ENCODE measurements around the gene FBXL19.

FBXL19 gene

GRCh38 chr16:30941600-30942425 is 18.4 kb downstream of the FBXL19 start:
- Histone ChIP-seq H3K36me3 (ENCODE audit: control insufficient read depth, low read depth, low read length) (peaks cover 29% of the 10 kb centered on the region), H3K9ac (ENCODE audit: low read length) (no peak overlapping the region), H3K27ac (ENCODE audit: low read length) (no peak overlapping the region), H3K9me3 (ENCODE audit: control insufficient read depth, low read depth, low read length) (no peaks in the 10 kb centered on the region), H3K4me1 (ENCODE audit: control insufficient read depth, low read depth, low read length) (peaks cover 11% of the 10 kb centered on the region), H3K4me3 (ENCODE audit: low read length) (no peak overlapping the region), H3K27me3 (ENCODE audit: control insufficient read depth, insufficient read depth, low read length) (no peaks in the 10 kb centered on the region)

- H3K27ac ChIP-seq (ENCODE audit: low read length) = no peak overlapping the region
- no peaks in the 10 kb centered on the region for H3K9me3 ChIP-seq (ENCODE audit: control insufficient read depth, low read depth, low read length)
- H3K4me1 ChIP-seq (ENCODE audit: control insufficient read depth, low read depth, low read length) = peaks cover 17% of the 10 kb centered on the region
- no peaks in the 10 kb centered on the region for H3K27me3 ChIP-seq (ENCODE audit: control insufficient read depth, insufficient read depth, low read length)
- no peak overlapping the region for H3K9ac ChIP-seq (ENCODE audit: low read length)
- H3K4me3 ChIP-seq (ENCODE audit: low read length) = no peak overlapping the region
- H3K36me3 ChIP-seq (ENCODE audit: control insufficient read depth, low read depth, low read length) = peaks cover 24% of the 10 kb centered on the region
These were observed 19.0 kb downstream of the FBXL19 start for GRCh38 chr16:30942426-30942806.

GRCh38 chr16:30944352-30944751 is 21.0 kb downstream of the FBXL19 start:
- Histone ChIP-seq H3K4me1 (ENCODE audit: control insufficient read depth, low read depth, low read length) (peaks cover 17% of the 10 kb centered on the region), H3K4me3 (ENCODE audit: low read length) (no peak overlapping the region), H3K27me3 (ENCODE audit: control insufficient read depth, insufficient read depth, low read length) (no peaks in the 10 kb centered on the region), H3K9me3 (ENCODE audit: control insufficient read depth, low read depth, low read length) (no peaks in the 10 kb centered on the region), H3K27ac (ENCODE audit: low read length) (no peak overlapping the region), H3K36me3 (ENCODE audit: control insufficient read depth, low read depth, low read length) (peaks cover 24% of the 10 kb centered on the region), H3K9ac (ENCODE audit: low read length) (no peak overlapping the region)

- Histone ChIP-seq H3K27me3 (ENCODE audit: control insufficient read depth, insufficient read depth, low read length) (no peaks in the 10 kb centered on the region), H3K27ac (ENCODE audit: low read length) (peak overlapping the region; percentile 83), H3K36me3 (ENCODE audit: control insufficient read depth, low read depth, low read length) (peaks cover 18% of the 10 kb centered on the region), H3K4me1 (ENCODE audit: control insufficient read depth, low read depth, low read length) (peaks cover 28% of the 10 kb centered on the region), H3K9ac (ENCODE audit: low read length) (peak overlapping the region; percentile 93), H3K4me3 (ENCODE audit: low read length) (peak overlapping the region; percentile 78), H3K9me3 (ENCODE audit: control insufficient read depth, low read depth, low read length) (no peaks in the 10 kb centered on the region)
These were observed 23.5 kb downstream of the FBXL19 start for GRCh38 chr16:30946671-30947540.

GRCh38 chr16:30947541-30947858 is 24.1 kb downstream of the FBXL19 start:
- H3K36me3 ChIP-seq (ENCODE audit: control insufficient read depth, low read depth, low read length) = peaks cover 14% of the 10 kb centered on the region
- H3K27me3 ChIP-seq (ENCODE audit: control insufficient read depth, insufficient read depth, low read length) = no peaks in the 10 kb centered on the region
- H3K9ac ChIP-seq (ENCODE audit: low read length) = peak overlapping the region; percentile 93
- H3K27ac ChIP-seq (ENCODE audit: low read length) = peak overlapping the region; percentile 98
- H3K4me1 ChIP-seq (ENCODE audit: control insufficient read depth, low read depth, low read length) = peaks cover 24% of the 10 kb centered on the region
- peak overlapping the region; percentile 78 for H3K4me3 ChIP-seq (ENCODE audit: low read length)
- no peaks in the 10 kb centered on the region for H3K9me3 ChIP-seq (ENCODE audit: control insufficient read depth, low read depth, low read length)

- peak overlapping the region; percentile 91 for H3K4me3 ChIP-seq (ENCODE audit: low read length)
- peak overlapping the region; percentile 98 for H3K27ac ChIP-seq (ENCODE audit: low read length)
- H3K36me3 ChIP-seq (ENCODE audit: control insufficient read depth, low read depth, low read length) = peaks cover 12% of the 10 kb centered on the region
- H3K9me3 ChIP-seq (ENCODE audit: control insufficient read depth, low read depth, low read length) = no peaks in the 10 kb centered on the region
- peaks cover 21% of the 10 kb centered on the region for H3K4me1 ChIP-seq (ENCODE audit: control insufficient read depth, low read depth, low read length)
- no peaks in the 10 kb centered on the region for H3K27me3 ChIP-seq (ENCODE audit: control insufficient read depth, insufficient read depth, low read length)
- peak overlapping the region; percentile 93 for H3K9ac ChIP-seq (ENCODE audit: low read length)
These were observed 24.7 kb downstream of the FBXL19 start for GRCh38 chr16:30947859-30948666.

GRCh38 chr16:30948667-30949649 is 25.6 kb downstream of the FBXL19 start, which contains the start of gene ORAI3:
Gene ORAI3, plus strand, starts transcription at chr16:30949068. Its CDS starts 222 bp downstream, at chr16:30949290.
- peak within 1 kb of the TSS; percentile 98 for H3K27ac ChIP-seq (ENCODE audit: low read length)
- no peaks in the 10 kb centered on the region for H3K27me3 ChIP-seq (ENCODE audit: control insufficient read depth, insufficient read depth, low read length)
- peaks cover 9% of the 10 kb centered on the region for H3K36me3 ChIP-seq (ENCODE audit: control insufficient read depth, low read depth, low read length)
- H3K9ac ChIP-seq (ENCODE audit: low read length) = peak within 1 kb of the TSS; percentile 93
- H3K4me1 ChIP-seq (ENCODE audit: control insufficient read depth, low read depth, low read length) = peaks cover 23% of the 10 kb centered on the region
- H3K4me3 ChIP-seq (ENCODE audit: low read length) = peak within 1 kb of the TSS; percentile 91
- no peaks in the 10 kb centered on the region for H3K9me3 ChIP-seq (ENCODE audit: control insufficient read depth, low read depth, low read length)

GRCh38 chr16:30949650-30950515 is 26.5 kb downstream of the FBXL19 start:
- Histone ChIP-seq H3K36me3 (ENCODE audit: control insufficient read depth, low read depth, low read length) (peaks cover 1% of the 10 kb centered on the region), H3K9me3 (ENCODE audit: control insufficient read depth, low read depth, low read length) (no peaks in the 10 kb centered on the region), H3K4me1 (ENCODE audit: control insufficient read depth, low read depth, low read length) (peaks cover 25% of the 10 kb centered on the region), H3K9ac (ENCODE audit: low read length) (peak overlapping the region; percentile 87), H3K27me3 (ENCODE audit: control insufficient read depth, insufficient read depth, low read length) (no peaks in the 10 kb centered on the region), H3K27ac (ENCODE audit: low read length) (no peak overlapping the region), H3K4me3 (ENCODE audit: low read length) (peak overlapping the region; percentile 91)

GRCh38 chr16:30950516-30951065 is 27.2 kb downstream of the FBXL19 start:
- Histone ChIP-seq H3K27ac (ENCODE audit: low read length) (no peak overlapping the region), H3K4me1 (ENCODE audit: control insufficient read depth, low read depth, low read length) (peaks cover 25% of the 10 kb centered on the region), H3K9ac (ENCODE audit: low read length) (no peak overlapping the region), H3K36me3 (ENCODE audit: control insufficient read depth, low read depth, low read length) (no peaks in the 10 kb centered on the region), H3K9me3 (ENCODE audit: control insufficient read depth, low read depth, low read length) (no peaks in the 10 kb centered on the region), H3K4me3 (ENCODE audit: low read length) (peak overlapping the region; percentile 91), H3K27me3 (ENCODE audit: control insufficient read depth, insufficient read depth, low read length) (no peaks in the 10 kb centered on the region)

Measured in iPS-18a (cell line).